Keratinocyte (primary cell): ENCODE measurements around the gene SLC12A6. TPM values are rescaled to one million over a fixed set of nuclear protein-coding genes. Genes with fewer than 3 reads are reported as not detected.
A peak's percentile ranks its signal among the peaks of the same experiment; 100 is the strongest.

Experiments
- DNase-seq: peaks from one replicate; pipeline ENCODE4 v3.0.0-alpha.2; 2011; ENCODE audit warnings: low read depth, missing footprints, low spot score
- FAIRE-seq: peaks from 2 replicates; lab custom pipeline; 2011; peaks lifted over from hg19 to GRCh38; lab: Jason Lieb, UNC
- H2AFZ ChIP-seq: 2 replicates; pipeline ENCODE4 v1.6.0; 2012; ENCODE audit warnings: low read length, control low read depth, inconsistent platforms; ENCODE audit not compliant: control insufficient read depth
- H3K27ac ChIP-seq: 2 replicates; pipeline ENCODE4 v1.5.1; 2011; ENCODE audit warnings: low read length; ENCODE audit not compliant: control insufficient read depth, insufficient read depth
- H3K27me3 ChIP-seq: 3 replicates; pipeline ENCODE4 v1.6.0; 2011; ENCODE audit warnings: low read length; ENCODE audit not compliant: control insufficient read depth, insufficient read depth; ENCODE audit errors: extremely low read depth
- H3K36me3 ChIP-seq, 2 experiments: 2 replicates in 1 of 2; 3 replicates in 1 of 2; pipeline ENCODE4 v1.5.1; 2011; ENCODE audit warnings: low read length in 2 of 2, mild to moderate bottlenecking in 1 of 2; ENCODE audit not compliant: control insufficient read depth in 2 of 2, insufficient read depth in 2 of 2; ENCODE audit errors: extremely low read depth in 1 of 2
- H3K4me1 ChIP-seq: 3 replicates; pipeline ENCODE4 v1.5.1; 2011; ENCODE audit warnings: low read length; ENCODE audit not compliant: control insufficient read depth, insufficient read depth; ENCODE audit errors: extremely low read depth
- H3K4me2 ChIP-seq: 3 replicates; pipeline ENCODE4 v1.6.0; 2011; ENCODE audit warnings: low read depth, low read length; ENCODE audit not compliant: control insufficient read depth, insufficient read depth; ENCODE audit errors: extremely low read depth
- H3K4me3 ChIP-seq, 3 experiments: fragments of 200-600 bp in 1 of 3; sonication (generic) in 1 of 3; 2 replicates in 2 of 3; 3 replicates in 1 of 3; pipeline ENCODE4 v1.5.1; 2011 to 2016; ENCODE audit warnings: low read length in 3 of 3, mild to moderate bottlenecking in 3 of 3, control low read depth in 2 of 3, inconsistent platforms in 1 of 3, low read depth in 1 of 3, mixed read lengths in 1 of 3, mixed run types in 1 of 3, moderate library complexity in 1 of 3; ENCODE audit not compliant: control insufficient read depth in 2 of 3, insufficient read depth in 2 of 3; ENCODE audit errors: extremely low read depth in 1 of 3
- H3K79me2 ChIP-seq: 2 replicates; pipeline ENCODE4 v1.6.0; 2012; ENCODE audit warnings: low read length; ENCODE audit not compliant: control insufficient read depth, insufficient read depth
- H3K9ac ChIP-seq: 3 replicates; pipeline ENCODE4 v1.6.0; 2011; ENCODE audit warnings: low read length; ENCODE audit not compliant: control insufficient read depth, insufficient read depth; ENCODE audit errors: extremely low read depth
- H3K9me1 ChIP-seq: 3 replicates; pipeline ENCODE4 v1.6.0; 2011; ENCODE audit warnings: low read length; ENCODE audit not compliant: control insufficient read depth, insufficient read depth; ENCODE audit errors: extremely low read depth
- H3K9me3 ChIP-seq: 2 replicates; pipeline ENCODE4 v1.5.1; 2012; ENCODE audit warnings: low read depth, low read length; ENCODE audit not compliant: control insufficient read depth
- H4K20me1 ChIP-seq: 3 replicates; pipeline ENCODE4 v1.6.0; 2011; ENCODE audit warnings: low read length; ENCODE audit not compliant: control insufficient read depth, insufficient read depth; ENCODE audit errors: extremely low read depth
- EZH2 ChIP-seq: IDR thresholded peaks from one replicate; pipeline ENCODE4 v1.6.1; 2012; ENCODE audit warnings: inconsistent platforms, mild to moderate bottlenecking, low read length, moderate library complexity
- dilution Hi-C: fragments of 300-500 bp; cut with MboI; formaldehyde crosslinking; loops from one replicate; pipeline ENCODE4 v1.7.0; 2020; ENCODE audit warnings: low sequenced_read_pairs; ENCODE audit not compliant: extremely low pct_ligation_motif_present
- polyA plus RNA-seq, 5 experiments: library from polyadenylated mRNA; depleted of rRNA in 3 of 5; stranded (reverse) in 3 of 5; stranded (forward) in 1 of 5; unstranded in 1 of 5; fragments of >200 nt; gene quantifications; 1 replicate in 1 of 5; 2 replicates in 3 of 5; 3 replicates in 1 of 5; pipeline versions ENCODE4 v1.2.1 to v1.2.3, GENCODE V29; 2011 to 2012; ENCODE audit warnings: missing spikeins in 2 of 5, low read depth in 1 of 5, low replicate concordance in 1 of 5
- TF ChIP-seq, protein P1 (sequence below), 3 experiments: IDR thresholded peaks in 1 of 3; conservative IDR thresholded peaks in 1 of 3; optimal IDR thresholded peaks in 1 of 3; 2 replicates in 2 of 3; 3 replicates in 1 of 3; pipeline versions ENCODE3 to v1.5.1; 2011; ENCODE audit warnings: low read length in 3 of 3, mild to moderate bottlenecking in 3 of 3, moderate library complexity in 2 of 3, control low read depth in 1 of 3, inconsistent platforms in 1 of 3; ENCODE audit not compliant: insufficient read depth in 2 of 3; ENCODE audit errors: extremely low read depth in 1 of 3

SLC12A6 gene
- polyA plus RNA-seq, 1 donor (not counting 4 experiments of a cell fraction or from before 2014, with no cell fraction given), result 24.3 TPM

- dilution Hi-C loops, result no loop called here
- H3K27ac ChIP-seq, result no peak overlapping the region
- no peaks in the 10 kb centered on the region for H3K9me3 ChIP-seq
- H3K79me2 ChIP-seq, result no peaks in the 10 kb centered on the region
- H3K36me3 ChIP-seq, result no peaks in the 10 kb centered on the region
- H2AFZ ChIP-seq, result no peak overlapping the region
- TF ChIP-seq EZH2, result no peak
- TF ChIP-seq, protein P1, sequence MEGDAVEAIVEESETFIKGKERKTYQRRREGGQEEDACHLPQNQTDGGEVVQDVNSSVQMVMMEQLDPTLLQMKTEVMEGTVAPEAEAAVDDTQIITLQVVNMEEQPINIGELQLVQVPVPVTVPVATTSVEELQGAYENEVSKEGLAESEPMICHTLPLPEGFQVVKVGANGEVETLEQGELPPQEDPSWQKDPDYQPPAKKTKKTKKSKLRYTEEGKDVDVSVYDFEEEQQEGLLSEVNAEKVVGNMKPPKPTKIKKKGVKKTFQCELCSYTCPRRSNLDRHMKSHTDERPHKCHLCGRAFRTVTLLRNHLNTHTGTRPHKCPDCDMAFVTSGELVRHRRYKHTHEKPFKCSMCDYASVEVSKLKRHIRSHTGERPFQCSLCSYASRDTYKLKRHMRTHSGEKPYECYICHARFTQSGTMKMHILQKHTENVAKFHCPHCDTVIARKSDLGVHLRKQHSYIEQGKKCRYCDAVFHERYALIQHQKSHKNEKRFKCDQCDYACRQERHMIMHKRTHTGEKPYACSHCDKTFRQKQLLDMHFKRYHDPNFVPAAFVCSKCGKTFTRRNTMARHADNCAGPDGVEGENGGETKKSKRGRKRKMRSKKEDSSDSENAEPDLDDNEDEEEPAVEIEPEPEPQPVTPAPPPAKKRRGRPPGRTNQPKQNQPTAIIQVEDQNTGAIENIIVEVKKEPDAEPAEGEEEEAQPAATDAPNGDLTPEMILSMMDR (optimal IDR thresholded peaks at IDR 0.05 in 1 of 3, IDR thresholded peaks at IDR 0.05 in 1 of 3, conservative IDR thresholded peaks at IDR 0.05 in 1 of 3; ENCODE audit: extremely low read depth in 1 of 3, insufficient read depth in 2 of 3, low read length in 3 of 3), result no peak
- H3K9me1 ChIP-seq, result no peaks in the 10 kb centered on the region
- FAIRE-seq (no peak), DNase-seq (no peak)
- no peaks in the 10 kb centered on the region for H3K27me3 ChIP-seq
- H3K4me3 ChIP-seq, result no peak overlapping the region
- no peak overlapping the region for H3K9ac ChIP-seq
- H3K4me1 ChIP-seq, result peaks cover 9% of the 10 kb centered on the region
- no peak overlapping the region for H3K4me2 ChIP-seq
- H4K20me1 ChIP-seq, result no peaks in the 10 kb centered on the region
These were observed 14.4 kb downstream of the SLC12A6 start for GRCh38 chr15:34323217-34323616.

- Histone ChIP-seq H3K9ac (peak overlapping the region; percentile 85), H3K9me3 (no peaks in the 10 kb centered on the region), H2AFZ (peak overlapping the region; percentile 95), H3K36me3 (no peaks in the 10 kb centered on the region), H3K4me1 (peaks cover 9% of the 10 kb centered on the region), H3K4me3 (peak overlapping the region; percentile 49 to 95 (median 78)), H3K4me2 (peak overlapping the region; percentile 99), H3K27me3 (no peaks in the 10 kb centered on the region), H4K20me1 (no peaks in the 10 kb centered on the region), H3K79me2 (peaks cover 3% of the 10 kb centered on the region), H3K27ac (peak overlapping the region; percentile 91), H3K9me1 (no peaks in the 10 kb centered on the region)
- no peak for DNase-seq
- no peak for TF ChIP-seq EZH2
- TF ChIP-seq, protein P1 (optimal IDR thresholded peaks at IDR 0.05 in 1 of 3, IDR thresholded peaks at IDR 0.05 in 1 of 3, conservative IDR thresholded peaks at IDR 0.05 in 1 of 3; ENCODE audit: extremely low read depth in 1 of 3, insufficient read depth in 2 of 3, low read length in 3 of 3), result no peak
- dilution Hi-C loops, result no loop called here
- peak; percentile 95 for FAIRE-seq
These were observed 19.1 kb downstream of the SLC12A6 start for GRCh38 chr15:34318277-34319079.
